Kidney (tissue), 14 donors: ENCODE measurements around the gene GPC1. TPM values are rescaled to one million over a fixed set of nuclear protein-coding genes. Genes with fewer than 3 reads are reported as not detected.

ENCODE experiments used
- DNase-seq, 5 donors: peaks; one replicate each; pipeline ENCODE4 v3.0.0-alpha.2; 2013 to 2020
- FAIRE-seq: peaks from 2 replicates; lab custom pipeline; 2012; peaks lifted over from hg19 to GRCh38; lab: Jason Lieb, UNC
- H3K27ac ChIP-seq, 2 donors: one replicate each; pipeline ENCODE4 v1.7.0; 2013; ENCODE audit warnings: low read depth in 2 of 2, low read length in 2 of 2, inconsistent platforms in 1 of 2
- H3K27me3 ChIP-seq: one replicate; pipeline ENCODE4 v1.7.1; 2013; ENCODE audit warnings: low read length, inconsistent platforms; ENCODE audit not compliant: control insufficient read depth, insufficient read depth
- H3K36me3 ChIP-seq, 3 donors: one replicate each; pipeline versions ENCODE4 v1.7.0 to v1.7.1; 2013; ENCODE audit warnings: low read length in 3 of 3, control low read depth in 1 of 3, inconsistent platforms in 1 of 3; ENCODE audit not compliant: insufficient read depth in 3 of 3, control insufficient read depth in 2 of 3
- H3K4me1 ChIP-seq, 3 donors: one replicate each; pipeline versions ENCODE4 v1.7.0 to v1.7.1; 2013; ENCODE audit warnings: low read length in 3 of 3, inconsistent platforms in 1 of 3, low read depth in 1 of 3; ENCODE audit not compliant: control insufficient read depth in 2 of 3, insufficient read depth in 2 of 3
- H3K4me3 ChIP-seq, 3 donors: one replicate each; pipeline versions ENCODE4 v1.7.0 to v1.8.1; 2013; ENCODE audit warnings: low read length in 3 of 3, control low read depth in 1 of 3, inconsistent platforms in 1 of 3
- H3K9ac ChIP-seq, 3 donors: one replicate each; pipeline versions ENCODE4 v1.7.0 to v1.7.1; 2013; ENCODE audit warnings: low read length in 3 of 3, control low read depth in 1 of 3, inconsistent platforms in 1 of 3
- H3K9me3 ChIP-seq, 3 donors: one replicate each; pipeline versions ENCODE4 v1.7.0 to v1.7.1; 2013; ENCODE audit warnings: low read length in 3 of 3, control low read depth in 1 of 3, inconsistent platforms in 1 of 3; ENCODE audit not compliant: control insufficient read depth in 2 of 3, insufficient read depth in 1 of 3
- intact Hi-C: fragments of 100-400 bp; cut with DNase I; formaldehyde crosslinking; loops from one replicate; pipeline ENCODE4 v1.11.1; 2022
- polyA plus RNA-seq: library from polyadenylated mRNA; stranded (reverse); fragments of 350-450 nt; fragmentation: Illumina TruSeq; extraction: RNeasy Lipid Tissue Mini Kit (QIAGEN cat#74804); gene quantifications from one replicate; pipeline ENCODE4 v1.2.3, GENCODE V29; 2014; ENCODE audit warnings: low read depth, low replicate concordance; ENCODE audit not compliant: insufficient read depth
- total RNA-seq: library from RNA; stranded (reverse); fragmentation: NEBNext Ultra II Directional; extraction: Animal tissue kit (Norgen Biotek cat#: 25700); gene quantifications from one replicate; pipeline ENCODE4 v1.2.1, GENCODE V29; 2021
- TF ChIP-seq, protein P1 (sequence below): IDR thresholded peaks from 3 replicates; pipeline ENCODE4 v1.5.1; 2012; ENCODE audit warnings: mild to moderate bottlenecking, moderate library complexity, borderline replicate concordance; ENCODE audit not compliant: insufficient read depth; ENCODE audit errors: extremely low read depth
- donor health status: control.
- donor health status: control.
- donor health status: control.
- donor health status: control.
- donor health status: control.
- donor health status: DM: yes; HTN: yes; CAD: no.
- donor health status: Normal renal cell carcinoma (clear cell type).

The GPC1 gene
- total and polyA plus RNA-seq, 2 donors from 2014 or later: 18.4 to 124 TPM

- Histone ChIP-seq H3K36me3 (no peaks in the 10 kb centered on the region), H3K27ac (no peak overlapping the region), H3K9ac (no peak overlapping the region), H3K27me3 (no peaks in the 10 kb centered on the region), H3K4me1 (peaks cover 0 to 9% (median 3%) of the 10 kb centered on the region in 3 donors), H3K4me3 (no peak overlapping the region), H3K9me3 (no peaks in the 10 kb centered on the region)
- FAIRE-seq: no peak
- intact Hi-C loops: no loop called here
- DNase-seq: peak in 1 of 5 donors; percentile 26
- TF ChIP-seq, protein P1, sequence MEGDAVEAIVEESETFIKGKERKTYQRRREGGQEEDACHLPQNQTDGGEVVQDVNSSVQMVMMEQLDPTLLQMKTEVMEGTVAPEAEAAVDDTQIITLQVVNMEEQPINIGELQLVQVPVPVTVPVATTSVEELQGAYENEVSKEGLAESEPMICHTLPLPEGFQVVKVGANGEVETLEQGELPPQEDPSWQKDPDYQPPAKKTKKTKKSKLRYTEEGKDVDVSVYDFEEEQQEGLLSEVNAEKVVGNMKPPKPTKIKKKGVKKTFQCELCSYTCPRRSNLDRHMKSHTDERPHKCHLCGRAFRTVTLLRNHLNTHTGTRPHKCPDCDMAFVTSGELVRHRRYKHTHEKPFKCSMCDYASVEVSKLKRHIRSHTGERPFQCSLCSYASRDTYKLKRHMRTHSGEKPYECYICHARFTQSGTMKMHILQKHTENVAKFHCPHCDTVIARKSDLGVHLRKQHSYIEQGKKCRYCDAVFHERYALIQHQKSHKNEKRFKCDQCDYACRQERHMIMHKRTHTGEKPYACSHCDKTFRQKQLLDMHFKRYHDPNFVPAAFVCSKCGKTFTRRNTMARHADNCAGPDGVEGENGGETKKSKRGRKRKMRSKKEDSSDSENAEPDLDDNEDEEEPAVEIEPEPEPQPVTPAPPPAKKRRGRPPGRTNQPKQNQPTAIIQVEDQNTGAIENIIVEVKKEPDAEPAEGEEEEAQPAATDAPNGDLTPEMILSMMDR: no peak
Observed at GRCh38 chr2:240440251-240440650, 4.8 kb downstream of the GPC1 start.

DNA sequence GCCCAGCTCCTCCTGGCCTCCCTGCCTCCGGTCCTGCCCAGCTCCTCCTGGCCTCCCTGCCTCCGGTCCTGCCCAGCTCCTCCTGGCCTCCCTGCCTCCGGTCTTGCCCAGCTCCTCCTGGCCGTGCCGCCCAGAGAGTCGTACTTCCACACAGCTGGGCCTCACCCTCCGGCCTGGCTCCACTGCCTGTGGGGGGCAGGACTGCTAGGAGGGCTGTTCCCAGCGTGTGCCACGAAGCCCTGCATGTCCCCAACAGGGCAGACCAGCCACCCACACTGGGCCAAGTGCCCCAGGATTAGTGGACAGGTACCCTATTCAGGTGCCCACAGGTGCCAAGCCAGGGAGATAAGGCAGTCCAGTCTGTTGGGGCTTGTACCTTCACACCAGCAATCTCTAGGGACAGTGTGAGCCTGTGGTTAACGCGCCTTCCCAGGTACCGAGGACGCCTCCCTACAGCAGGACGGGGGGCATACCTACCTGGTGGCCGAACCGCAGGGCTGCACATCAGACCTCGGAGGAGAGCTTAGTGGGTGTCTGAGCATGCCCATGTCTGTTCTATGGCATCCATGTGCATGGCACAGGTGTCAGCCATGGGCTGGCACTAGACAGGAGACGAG lies 5.3 kb downstream of the GPC1 start:
- intact Hi-C loops: no loop called here
- peak in 2 of 5 donors; percentile 29 to 75 for DNase-seq
- Histone ChIP-seq H3K27ac (no peak overlapping the region), H3K36me3 (no peaks in the 10 kb centered on the region), H3K9ac (no peak overlapping the region), H3K9me3 (no peaks in the 10 kb centered on the region), H3K27me3 (no peaks in the 10 kb centered on the region), H3K4me3 (no peak overlapping the region), H3K4me1 (peaks cover 0 to 9% (median 3%) of the 10 kb centered on the region in 3 donors)
- FAIRE-seq: no peak
- TF ChIP-seq, protein P1: no peak

- no peaks in the 10 kb centered on the region for H3K9me3 ChIP-seq
- TF ChIP-seq, protein P1: no peak
- H3K4me3 ChIP-seq: no peak overlapping the region
- no peak overlapping the region for H3K27ac ChIP-seq
- no peak overlapping the region for H3K9ac ChIP-seq
- no peaks in the 10 kb centered on the region for H3K27me3 ChIP-seq
- FAIRE-seq: no peak
- intact Hi-C loops: no loop called here
- no peaks in the 10 kb centered on the region for H3K36me3 ChIP-seq
- H3K4me1 ChIP-seq: peaks cover 0 to 9% (median 3%) of the 10 kb centered on the region in 3 donors
- DNase-seq: peak in 2 of 5 donors; percentile 50 to 70
Observed at GRCh38 chr2:240441326-240441992, 6.0 kb downstream of the GPC1 start.
